ENCODE results near the gene GPRIN1.
"Not testable (repeated sequence)": the region's sequence is repeated elsewhere in the genome, so short reads cannot be mapped to it uniquely, and the experiment has no call there.

The GPRIN1 gene

GRCh38 chr5:176596069-176596644 lies 13.8 kb downstream of the GPRIN1 start:
- no peak for DNase-seq

- no peak for DNase-seq
Measured at GRCh38 chr5:176595386-176595943, 14.5 kb downstream of the GPRIN1 start.

- DNase-seq = no peak
Measured at GRCh38 chr5:176594554-176594953, 15.4 kb downstream of the GPRIN1 start.

GRCh38 chr5:176593273-176593869 lies 16.6 kb downstream of the GPRIN1 start:
- no peak for DNase-seq

GRCh38 chr5:176592573-176592972 lies 17.4 kb downstream of the GPRIN1 start:
- DNase-seq = no peak

- not testable (repeated sequence) for DNase-seq
Measured at GRCh38 chr5:176591667-176592066, 18.3 kb downstream of the GPRIN1 start.

GRCh38 chr5:176590035-176590717 lies 19.8 kb downstream of the GPRIN1 start:
- no peak for DNase-seq

- no peak for DNase-seq
Measured at GRCh38 chr5:176589039-176589769, 20.8 kb downstream of the GPRIN1 start.

GRCh38 chr5:176588297-176588696 lies 21.7 kb downstream of the GPRIN1 start:
- no peak for DNase-seq

- DNase-seq = no peak
Measured at GRCh38 chr5:176587398-176587797, 22.6 kb downstream of the GPRIN1 start.

- no peak for DNase-seq
Measured at GRCh38 chr5:176583076-176583475, 26.9 kb downstream of the GPRIN1 start.

GRCh38 chr5:176581361-176581760 lies 28.6 kb downstream of the GPRIN1 start:
- no peak for DNase-seq

- no peak for DNase-seq
Measured at GRCh38 chr5:176579323-176579722, 30.6 kb downstream of the GPRIN1 start.

GRCh38 chr5:176578391-176578808 lies 31.6 kb downstream of the GPRIN1 start:
- no peak for DNase-seq

GRCh38 chr5:176577312-176578176 lies 32.4 kb downstream of the GPRIN1 start:
- DNase-seq = no peak

- DNase-seq = no peak
Measured at GRCh38 chr5:176575488-176576422, 34.2 kb downstream of the GPRIN1 start.

- no peak for DNase-seq
Measured at GRCh38 chr5:176575066-176575465, 34.9 kb downstream of the GPRIN1 start.

GRCh38 chr5:176574297-176574591 lies 35.7 kb downstream of the GPRIN1 start:
- no peak for DNase-seq

GRCh38 chr5:176573564-176574296 lies 36.2 kb downstream of the GPRIN1 start:
- DNase-seq = peak; percentile 75

GRCh38 chr5:176570044-176570443 lies 39.9 kb downstream of the GPRIN1 start:
- DNase-seq = no peak

- DNase-seq = no peak
Measured at GRCh38 chr5:176568657-176569056, 41.3 kb downstream of the GPRIN1 start.

Data from stimulated activated naive CD4-positive, alpha-beta T cell treated with Interleukin-2 at 50 U/mL for 16 hours (primary cell).